Measurements from ENCODE around the gene SORCS2. TPM values are rescaled to one million over a fixed set of nuclear protein-coding genes. Genes with fewer than 3 reads are reported as not detected.

SORCS2 gene
- total and polyA plus RNA-seq, 2 of the 8 experiments (the other 6 are each of a cell fraction or from before 2014, with no cell fraction given): 0.36 to 1.8 TPM

DNA sequence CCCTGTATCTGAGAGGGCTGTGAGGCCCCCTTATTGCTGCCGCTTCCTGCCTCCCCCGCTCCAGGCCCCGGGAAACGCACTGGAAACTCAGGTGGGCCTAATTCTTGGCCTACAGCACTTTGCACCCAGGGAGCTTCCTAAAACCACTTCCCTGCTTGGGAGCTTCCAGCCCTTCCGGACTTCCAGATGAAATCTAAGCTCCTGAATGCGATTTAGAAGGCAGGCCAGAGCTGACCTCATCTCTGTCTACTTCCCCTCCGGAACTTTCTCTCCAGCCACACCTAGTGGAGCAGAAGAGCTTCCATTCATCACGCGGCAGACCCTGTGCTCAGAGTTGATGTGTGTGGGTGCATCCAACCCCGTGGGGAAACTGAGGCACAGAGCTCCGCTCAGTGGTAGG is 84.2 kb downstream of the SORCS2 start (continued):
- TF ChIP-seq ATF2 (IDR thresholded peaks at IDR 0.05; ENCODE audit: low read length) (no peak), NANOG (IDR thresholded peaks at IDR 0.05; ENCODE audit: insufficient read depth, low read depth, low read length, poor library complexity, severe bottlenecking) (no peak), EZH2 (IDR thresholded peaks at IDR 0.05; ENCODE audit: low read depth, low read length, severe bottlenecking) (no peak), BRCA1 (IDR thresholded peaks at IDR 0.05; ENCODE audit: low read depth, low read length) (no peak)
